HG02973 (cell line): ENCODE data around the gene CCDC148.
"Not testable (repeated sequence)": the region's sequence is repeated elsewhere in the genome, so short reads cannot be mapped to it uniquely, and the experiment has no call there.

Experiments
- ATAC-seq: cut with Tn5 transposase; IDR thresholded peaks from one replicate; pipeline ENCODE4 v1.9.1; 2021; ENCODE audit warnings: moderate library complexity; ENCODE audit not compliant: unreplicated experiment

Gene CCDC148

GRCh38 chr2:158300394-158300793 lies 156.2 kb downstream of the CCDC148 start:
- no peak for ATAC-seq

GRCh38 chr2:158297606-158298005 lies 158.9 kb downstream of the CCDC148 start:
- ATAC-seq = no peak

DNA sequence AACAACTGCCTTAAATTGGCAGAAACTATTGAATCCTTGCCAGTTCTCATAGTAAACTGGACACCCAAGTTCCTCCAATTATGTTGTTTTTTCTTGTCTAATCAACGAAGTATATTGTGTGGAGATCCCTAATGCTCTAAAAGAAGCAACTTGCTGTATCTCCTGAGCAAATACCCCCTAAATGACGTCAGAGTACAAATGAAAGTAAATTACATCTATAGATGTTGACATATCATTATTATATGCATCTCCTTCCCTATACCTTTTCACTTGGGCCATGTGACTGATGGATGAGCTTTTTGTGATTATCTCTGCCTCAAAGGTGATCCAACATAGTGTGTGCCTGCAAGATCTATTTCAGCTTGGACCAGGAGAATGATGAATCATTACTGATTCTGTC lies 159.4 kb downstream of the CCDC148 start:
- no peak for ATAC-seq

DNA sequence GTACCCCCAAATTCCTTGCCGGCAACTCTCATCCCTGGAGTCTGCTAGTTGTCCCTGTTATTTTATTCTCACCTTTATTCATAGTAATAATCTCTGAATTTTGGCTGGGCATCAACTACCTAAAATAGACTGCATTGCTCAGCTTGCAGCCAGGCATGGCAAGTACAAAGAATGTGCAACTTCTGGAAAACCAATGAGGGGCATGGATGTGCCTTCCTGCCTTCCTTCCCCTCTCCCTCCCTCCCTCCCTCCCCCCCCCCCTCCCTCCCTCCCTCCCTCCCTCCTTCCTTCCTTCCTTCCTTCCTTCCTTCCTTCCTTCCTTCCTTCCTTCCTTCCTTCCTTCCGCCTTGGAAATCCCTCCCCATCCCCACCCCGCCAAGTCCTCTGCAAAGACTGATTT lies 162.8 kb downstream of the CCDC148 start:
- ATAC-seq = no peak

- ATAC-seq = no peak
Observed at GRCh38 chr2:158291544-158292180, 164.9 kb downstream of the CCDC148 start.

DNA sequence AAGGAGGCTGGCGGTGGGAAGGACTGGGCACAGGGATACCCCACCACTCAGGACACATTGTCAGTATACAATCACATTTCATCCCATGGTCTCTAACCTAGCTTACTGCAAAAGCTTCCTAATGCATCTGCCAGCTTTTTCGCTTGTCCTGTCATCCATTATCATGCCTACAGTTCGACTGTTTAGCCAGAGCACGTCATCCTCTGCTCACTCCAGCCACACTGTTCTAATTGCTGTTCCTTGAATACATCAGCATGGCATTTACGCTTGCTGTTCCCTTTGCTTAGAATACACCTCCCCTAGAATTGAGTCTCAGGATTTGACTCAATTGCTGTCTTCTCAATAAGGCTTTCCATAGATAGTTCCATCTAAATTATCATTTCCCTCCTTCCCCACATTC lies 166.3 kb downstream of the CCDC148 start:
- ATAC-seq = no peak

DNA sequence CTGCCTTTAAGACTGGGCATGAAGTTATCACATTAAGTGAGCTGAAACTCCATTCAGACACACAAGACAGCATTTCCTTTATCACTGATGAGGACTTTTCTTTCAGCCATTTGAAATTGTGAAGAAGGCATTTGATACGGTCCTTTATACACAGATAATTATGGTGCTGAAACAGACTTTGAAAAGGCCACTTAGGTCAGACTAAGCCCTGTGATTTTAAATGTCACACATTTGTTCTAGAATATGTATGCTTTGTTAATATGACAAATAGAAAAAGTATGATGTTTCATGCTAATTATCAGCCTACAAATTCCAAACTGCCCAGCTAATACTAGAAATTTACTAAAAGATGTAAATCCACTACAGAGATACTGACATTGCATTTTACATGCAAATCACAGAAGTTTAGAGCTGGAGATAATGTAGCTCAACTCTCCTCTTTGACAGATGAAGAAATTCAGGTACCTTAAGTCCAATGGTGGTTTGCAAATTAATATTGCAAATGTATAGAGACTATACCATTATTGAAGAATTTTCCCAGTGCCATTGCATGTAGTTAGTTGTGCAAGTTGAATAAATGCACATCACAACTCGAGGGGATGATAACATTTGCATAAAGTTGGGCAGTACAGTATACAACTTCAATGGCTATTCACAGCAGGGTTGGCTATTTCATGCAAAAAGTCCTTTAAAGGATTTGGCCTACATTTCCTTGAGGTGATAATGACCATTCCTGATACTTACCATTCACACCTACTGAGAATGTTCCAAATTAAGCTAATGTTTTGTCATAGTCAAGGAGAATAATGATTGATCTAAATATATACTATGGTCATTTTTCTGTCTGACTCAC lies 179.7 kb downstream of the CCDC148 start:
- ATAC-seq = no peak

GRCh38 chr2:158273791-158274190 lies 182.8 kb downstream of the CCDC148 start:
- ATAC-seq = no peak

DNA sequence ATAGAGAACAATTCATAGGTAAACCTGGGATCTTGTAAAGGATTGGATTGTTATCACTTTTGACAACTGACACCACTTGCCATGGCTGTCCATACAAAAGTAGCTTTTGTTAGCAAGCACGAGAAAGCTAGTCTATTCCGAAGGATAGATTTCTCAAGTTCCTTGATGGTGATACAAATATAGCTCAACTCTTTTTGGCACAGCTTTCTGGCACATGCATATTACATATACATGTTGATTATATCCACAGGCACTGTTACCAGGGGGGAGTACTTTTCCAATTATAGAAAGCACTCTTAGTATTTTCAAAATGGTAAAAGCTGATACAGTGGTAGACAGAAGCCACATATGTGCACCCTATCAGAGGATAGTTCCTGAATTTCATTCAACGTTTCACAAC lies 186.0 kb downstream of the CCDC148 start:
- no peak for ATAC-seq

DNA sequence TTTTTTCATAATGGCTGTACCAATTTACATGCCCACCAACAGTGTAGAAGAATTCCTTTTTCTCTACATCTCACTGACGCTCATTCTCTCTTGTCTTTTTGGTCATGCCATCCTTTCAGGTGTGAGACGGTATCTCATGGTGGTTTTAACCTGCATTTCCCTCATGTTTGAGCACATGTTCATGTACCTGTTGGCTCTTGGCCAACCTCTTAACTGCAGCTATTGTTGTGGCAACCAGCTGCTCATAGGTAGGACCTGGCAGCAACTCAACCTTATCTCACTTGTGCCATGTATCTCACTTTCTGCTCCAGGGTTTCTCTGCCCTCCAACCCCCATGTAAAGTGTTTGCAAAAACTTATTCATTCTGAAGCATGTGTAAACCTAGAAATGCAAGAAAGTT lies 187.4 kb downstream of the CCDC148 start:
- no peak for ATAC-seq

- no peak for ATAC-seq
Observed at GRCh38 chr2:158266111-158266510, 190.4 kb downstream of the CCDC148 start.

DNA sequence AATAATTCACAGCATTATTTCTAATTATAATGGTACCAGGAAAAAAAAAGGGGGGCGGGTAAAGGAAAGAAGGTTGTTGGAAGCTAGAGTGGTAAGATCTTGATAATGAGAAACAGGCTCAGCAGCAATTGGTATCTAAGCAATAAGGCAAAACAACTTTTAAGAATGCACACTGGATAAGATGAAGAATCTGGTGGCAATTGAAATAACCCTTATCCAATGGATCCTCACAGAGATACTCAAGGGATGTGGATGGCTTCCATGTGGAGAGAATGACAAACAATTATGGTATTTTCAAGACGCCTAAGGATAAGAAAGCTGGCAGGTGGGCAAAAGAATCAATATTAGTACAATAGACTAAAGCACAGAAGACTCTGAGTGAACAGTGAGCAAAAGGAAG lies 201.3 kb downstream of the CCDC148 start:
- ATAC-seq = no peak

DNA sequence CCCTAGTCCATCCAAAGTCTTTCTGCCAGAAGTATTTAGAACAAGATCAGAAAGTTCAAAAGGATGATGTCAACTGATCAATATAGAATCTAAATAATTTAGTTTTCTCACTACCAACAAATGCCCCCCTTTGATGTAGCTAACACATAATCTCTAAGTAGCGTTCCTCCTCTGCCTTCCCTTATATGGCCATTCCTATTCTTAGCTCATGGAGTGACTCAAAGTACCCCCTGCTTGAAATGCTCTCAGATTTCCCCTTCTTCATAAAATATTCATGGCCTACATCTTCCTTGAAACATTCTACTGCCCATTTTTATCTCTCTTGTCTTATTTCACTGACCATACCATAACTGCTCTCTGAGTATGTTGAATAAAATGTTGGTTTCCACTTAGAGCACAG lies 203.4 kb downstream of the CCDC148 start:
- ATAC-seq = no peak

DNA sequence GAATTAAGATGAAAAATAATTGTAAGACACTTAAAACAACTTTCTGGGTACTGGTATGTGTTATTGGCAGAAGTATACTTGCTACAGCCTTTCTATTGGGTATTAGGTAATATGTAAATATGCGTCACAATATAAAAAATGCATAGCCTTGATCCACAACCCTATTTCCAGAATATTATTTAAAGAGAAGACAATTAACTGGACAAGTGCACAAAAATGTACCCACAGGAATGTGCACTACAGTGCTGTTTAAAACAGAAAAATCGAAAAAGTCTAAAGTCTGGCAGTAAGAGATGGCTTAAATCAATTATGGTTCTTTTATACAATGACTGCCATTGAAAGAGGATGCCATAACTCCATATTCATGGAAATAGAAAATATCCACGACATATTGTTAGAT lies 205.2 kb downstream of the CCDC148 start:
- no peak for ATAC-seq

DNA sequence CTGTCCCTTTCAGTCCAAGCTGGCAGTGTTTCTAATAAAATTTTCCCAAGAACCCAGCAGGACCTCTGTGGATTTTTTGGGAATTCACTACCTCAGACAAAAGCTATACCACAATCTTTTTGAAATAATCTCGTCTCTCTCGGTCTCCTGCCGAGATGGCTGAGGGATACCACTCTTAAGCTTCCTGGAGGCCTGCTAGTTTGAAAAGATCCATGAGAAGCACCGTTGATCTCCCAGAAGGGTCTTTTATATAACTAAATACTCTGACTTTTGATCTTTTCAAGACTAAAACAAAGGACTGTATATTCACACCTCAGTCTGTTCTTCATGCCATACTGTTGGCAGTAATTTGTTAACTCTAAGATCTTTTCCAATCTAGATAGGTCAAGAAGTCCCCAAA lies 213.2 kb downstream of the CCDC148 start:
- no peak for ATAC-seq

DNA sequence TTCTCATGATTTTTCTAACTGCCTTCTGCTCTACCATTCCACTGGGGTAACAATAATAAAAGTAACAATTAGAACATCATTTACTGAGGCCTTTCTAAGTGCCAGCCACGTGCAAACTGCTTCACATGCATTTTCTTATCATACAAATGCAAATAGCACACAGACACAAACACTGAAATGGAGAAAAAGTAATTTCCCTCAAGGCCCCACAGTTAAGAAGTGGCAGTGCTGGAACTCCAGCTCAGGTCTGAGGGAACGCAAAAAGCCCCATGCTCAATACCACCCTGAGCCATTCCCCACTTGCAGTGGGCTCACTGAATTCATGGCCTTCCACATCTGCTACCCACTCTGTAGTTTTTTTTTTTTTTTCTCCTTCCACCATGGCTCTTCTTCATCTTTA lies 214.3 kb downstream of the CCDC148 start:
- ATAC-seq = no peak

DNA sequence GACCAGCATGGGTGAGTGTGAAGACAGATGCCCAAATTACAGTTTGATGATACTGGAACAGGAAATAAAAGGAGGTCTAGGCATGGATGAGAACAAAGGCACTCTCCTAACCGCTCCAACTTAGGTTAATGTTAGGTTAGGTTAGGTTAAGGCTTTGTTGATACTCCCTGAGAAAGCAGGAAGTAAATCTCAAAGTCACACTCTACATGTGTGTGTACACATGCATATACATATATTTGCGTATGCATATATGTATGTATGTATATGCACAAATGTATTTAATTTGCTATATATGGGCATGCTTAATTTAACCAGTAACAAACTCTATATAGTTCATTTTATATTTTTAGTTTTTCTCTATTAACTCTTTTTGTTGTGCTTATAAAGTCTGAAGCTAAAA lies 215.6 kb downstream of the CCDC148 start:
- no peak for ATAC-seq

GRCh38 chr2:158239271-158239670 lies 217.3 kb downstream of the CCDC148 start:
- no peak for ATAC-seq

- no peak for ATAC-seq
Observed at GRCh38 chr2:158234497-158234896, 222.1 kb downstream of the CCDC148 start.

- no peak for ATAC-seq
Observed at GRCh38 chr2:158232476-158232875, 224.1 kb downstream of the CCDC148 start.

- ATAC-seq = no peak
Observed at GRCh38 chr2:158228943-158229508, 227.5 kb downstream of the CCDC148 start.

DNA sequence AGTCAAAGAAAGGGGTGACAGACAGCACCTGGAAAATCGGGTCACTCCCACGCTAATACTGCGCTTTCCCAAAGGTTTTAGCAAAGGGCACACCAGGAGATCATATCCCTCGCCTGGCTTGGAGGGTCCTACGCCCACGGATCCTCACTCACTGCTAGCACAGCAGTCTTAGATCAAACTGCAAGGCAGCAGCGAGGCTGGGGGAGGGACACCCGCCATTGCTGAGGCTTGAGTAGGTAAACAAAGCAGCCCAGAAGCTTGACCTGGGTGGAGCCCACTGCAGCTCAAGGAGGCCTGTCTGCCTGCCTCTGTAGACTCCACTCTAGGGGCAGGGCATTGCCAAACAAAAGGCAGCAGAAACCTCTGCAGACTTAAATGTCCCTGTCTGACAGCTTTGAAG lies 233.5 kb downstream of the CCDC148 start:
- not testable (repeated sequence) for ATAC-seq
